ENCODE results near the gene PNLIPRP3.

DNA sequence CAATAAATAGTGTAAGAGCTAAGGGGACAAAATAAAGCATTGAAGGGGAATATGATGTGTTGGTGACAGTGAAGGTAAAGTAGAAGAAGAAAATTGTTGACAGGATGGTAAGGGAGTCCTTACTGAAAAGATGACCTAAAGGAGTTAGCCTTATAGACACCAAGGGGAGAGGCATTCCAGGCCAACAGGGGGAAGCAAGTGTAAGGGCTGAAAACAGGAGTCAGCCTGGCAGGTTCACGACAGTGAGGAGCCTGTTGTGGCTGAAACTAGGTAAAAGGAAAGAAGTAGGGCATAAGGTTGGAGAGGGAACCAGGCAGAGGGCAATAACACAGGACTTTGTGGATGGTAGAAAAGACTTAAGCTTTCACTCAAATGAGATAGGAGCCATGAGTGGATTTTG, 34.0 kb downstream of the PNLIPRP3 start:
- TF ChIP-seq, protein P1, sequence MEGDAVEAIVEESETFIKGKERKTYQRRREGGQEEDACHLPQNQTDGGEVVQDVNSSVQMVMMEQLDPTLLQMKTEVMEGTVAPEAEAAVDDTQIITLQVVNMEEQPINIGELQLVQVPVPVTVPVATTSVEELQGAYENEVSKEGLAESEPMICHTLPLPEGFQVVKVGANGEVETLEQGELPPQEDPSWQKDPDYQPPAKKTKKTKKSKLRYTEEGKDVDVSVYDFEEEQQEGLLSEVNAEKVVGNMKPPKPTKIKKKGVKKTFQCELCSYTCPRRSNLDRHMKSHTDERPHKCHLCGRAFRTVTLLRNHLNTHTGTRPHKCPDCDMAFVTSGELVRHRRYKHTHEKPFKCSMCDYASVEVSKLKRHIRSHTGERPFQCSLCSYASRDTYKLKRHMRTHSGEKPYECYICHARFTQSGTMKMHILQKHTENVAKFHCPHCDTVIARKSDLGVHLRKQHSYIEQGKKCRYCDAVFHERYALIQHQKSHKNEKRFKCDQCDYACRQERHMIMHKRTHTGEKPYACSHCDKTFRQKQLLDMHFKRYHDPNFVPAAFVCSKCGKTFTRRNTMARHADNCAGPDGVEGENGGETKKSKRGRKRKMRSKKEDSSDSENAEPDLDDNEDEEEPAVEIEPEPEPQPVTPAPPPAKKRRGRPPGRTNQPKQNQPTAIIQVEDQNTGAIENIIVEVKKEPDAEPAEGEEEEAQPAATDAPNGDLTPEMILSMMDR (IDR thresholded peaks at IDR 0.05; ENCODE audit: extremely low read depth in 1 of 2, insufficient read depth in 1 of 2, low read depth in 1 of 2, low read length in 2 of 2): no peak
- TF ChIP-seq, protein P2, sequence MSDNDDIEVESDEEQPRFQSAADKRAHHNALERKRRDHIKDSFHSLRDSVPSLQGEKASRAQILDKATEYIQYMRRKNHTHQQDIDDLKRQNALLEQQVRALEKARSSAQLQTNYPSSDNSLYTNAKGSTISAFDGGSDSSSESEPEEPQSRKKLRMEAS (IDR thresholded peaks at IDR 0.05; ENCODE audit: insufficient read depth, insufficient read length): no peak
- no peak for TF ChIP-seq POLR2A (IDR thresholded peaks at IDR 0.05; ENCODE audit: low read depth, low read length)

All from endothelial cell of umbilical vein (primary cell).